Activated CD4-positive, alpha-beta memory T cell treated with anti-CD3 and anti-CD28 coated beads, Interleukin-2, amount 10 ng/mL, durations not matched to agents 7 days and 5 days (primary cell): ENCODE results near the gene ALG1L2. TPM values are rescaled to one million over a fixed set of nuclear protein-coding genes. Genes with fewer than 3 reads are reported as not detected.
A peak's percentile ranks its signal among the peaks of the same experiment; 100 is the strongest.
"Not testable (repeated sequence)": the region's sequence is repeated elsewhere in the genome, so short reads cannot be mapped to it uniquely, and the experiment has no call there.

Experiments used
- CTCF ChIA-PET: fragments of 350-600 bp; sonication (Branson Sonifier 250); formaldehyde crosslinking; loops from one replicate; lab custom pipeline; 2021; ENCODE audit warnings: antibody characterized with exemption, inconsistent platforms; lab: Charles Lee
- POLR2A ChIA-PET: fragments of 350-600 bp; sonication (Branson Sonifier 250); formaldehyde crosslinking; loops from one replicate; lab custom pipeline; 2021; ENCODE audit warnings: antibody characterized with exemption; lab: Charles Lee
- DNase-seq: peaks from one replicate; pipeline ENCODE4 v3.0.0-alpha.2; 2020
- H3K27ac Mint-ChIP-seq: one replicate; pipeline ENCODE4 v1.8.0; 2021; ENCODE audit warnings: mild to moderate bottlenecking, mixed read lengths
- H3K27me3 Mint-ChIP-seq: one replicate; pipeline ENCODE4 v1.8.0; 2021; ENCODE audit warnings: mixed read lengths
- H3K36me3 Mint-ChIP-seq: one replicate; pipeline ENCODE4 v1.8.0; 2021; ENCODE audit warnings: low read depth, mixed read lengths
- H3K4me1 Mint-ChIP-seq: one replicate; pipeline ENCODE4 v1.8.0; 2021; ENCODE audit warnings: mixed read lengths
- H3K4me3 Mint-ChIP-seq: one replicate; pipeline ENCODE4 v1.8.0; 2021; ENCODE audit warnings: mild to moderate bottlenecking, mixed read lengths
- H3K9me3 Mint-ChIP-seq: one replicate; pipeline ENCODE4 v1.8.0; 2021; ENCODE audit warnings: mixed read lengths
- total RNA-seq, 2 experiments: library from RNA; stranded (reverse); gene quantifications; one replicate each; pipeline ENCODE4 v1.2.3, GENCODE V29; 2021

The ALG1L2 gene
- total RNA-seq, 2 experiments from 2014 or later, result 0.70 TPM; not detected in 1

GRCh38 chr3:130097690-130098638 is 16.3 kb downstream of the ALG1L2 start:
- POLR2A ChIA-PET, H3K27me3 Mint-ChIP-seq, DNase-seq, H3K9me3 Mint-ChIP-seq, H3K27ac Mint-ChIP-seq, H3K4me3 Mint-ChIP-seq, H3K36me3 Mint-ChIP-seq: not testable (repeated sequence)
- CTCF ChIA-PET, result interaction anchor here (1.1 to 4.2 kb wide), 4 partner anchors 8 to 156 kb away, joined by 3 to 32 read pairs (median 10); no protein-coding TSS in a partner anchor
- H3K4me1 Mint-ChIP-seq, result peaks cover 43% of the 10 kb centered on the region

DNA sequence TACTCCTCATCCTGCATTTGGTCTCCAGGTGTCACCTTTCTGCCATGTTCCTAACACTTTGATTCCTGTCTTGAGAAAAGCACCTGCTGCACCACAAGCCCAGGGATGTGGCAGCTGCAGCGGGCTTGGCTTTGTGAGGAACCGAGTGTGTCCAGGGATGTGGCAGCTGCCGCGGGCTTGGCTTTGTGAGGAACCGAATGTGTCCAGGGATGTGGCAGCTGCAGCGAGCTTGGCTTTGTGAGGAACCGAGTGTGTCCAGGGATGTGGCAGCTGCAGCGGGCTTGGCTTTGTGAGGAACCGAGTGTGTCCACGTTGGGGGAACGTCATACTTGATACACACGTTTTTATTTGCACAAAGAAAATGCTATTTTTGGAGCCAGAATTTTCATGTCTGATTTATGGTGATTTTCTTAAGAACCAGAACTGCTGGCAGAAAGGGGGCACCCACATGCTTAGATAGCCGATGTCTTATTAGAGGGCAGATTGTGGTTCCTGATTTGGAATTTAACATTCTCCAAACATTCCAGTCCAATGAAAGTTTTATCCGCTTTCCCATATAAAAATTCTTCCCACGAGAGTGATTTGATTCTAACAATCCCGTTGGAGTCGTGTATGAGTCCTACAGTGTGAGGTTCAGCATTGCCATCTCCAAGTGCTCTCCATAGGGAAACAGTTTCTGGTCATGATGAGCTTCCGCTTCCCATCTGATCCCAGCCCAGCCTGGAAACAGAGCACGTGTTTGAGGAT is 17.2 kb downstream of the ALG1L2 start:
- H3K9me3 Mint-ChIP-seq, H3K36me3 Mint-ChIP-seq, H3K4me3 Mint-ChIP-seq, DNase-seq, H3K27ac Mint-ChIP-seq, POLR2A ChIA-PET, H3K27me3 Mint-ChIP-seq: not testable (repeated sequence)
- CTCF ChIA-PET, result interaction anchor here (1.3 to 4.2 kb wide), 3 partner anchors 7 to 157 kb away, joined by 8 to 32 read pairs (median 11); no protein-coding TSS in a partner anchor
- peaks cover 34% of the 10 kb centered on the region for H3K4me1 Mint-ChIP-seq

DNA sequence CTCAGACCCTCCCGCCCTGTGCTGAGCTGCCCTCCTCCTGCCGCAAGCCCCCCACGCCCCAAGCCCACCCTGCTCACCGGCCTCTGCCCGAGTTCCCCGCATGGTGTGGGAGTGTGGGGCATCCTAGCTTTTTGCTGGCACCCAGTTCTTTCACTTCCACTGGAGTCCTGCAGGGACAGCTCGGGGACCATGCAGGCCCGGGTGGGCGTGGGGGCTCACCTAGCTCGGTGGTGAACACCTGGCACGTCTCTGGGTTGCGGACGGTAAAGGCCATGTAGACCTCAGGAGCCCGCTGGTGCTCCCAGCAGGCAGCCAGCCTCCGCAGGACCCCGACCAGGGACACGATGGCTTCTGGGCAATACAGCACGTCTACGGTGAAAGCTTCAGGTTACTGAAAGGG is 20.9 kb downstream of the ALG1L2 start:
- DNase-seq, H3K36me3 Mint-ChIP-seq, H3K9me3 Mint-ChIP-seq, H3K27ac Mint-ChIP-seq, H3K4me3 Mint-ChIP-seq, H3K27me3 Mint-ChIP-seq, POLR2A ChIA-PET, H3K4me1 Mint-ChIP-seq: not testable (repeated sequence)
- CTCF ChIA-PET, result interaction anchor here (0.8 kb wide), 1 partner anchor 9 kb away, joined by 3 read pairs; no protein-coding TSS in a partner anchor

DNA sequence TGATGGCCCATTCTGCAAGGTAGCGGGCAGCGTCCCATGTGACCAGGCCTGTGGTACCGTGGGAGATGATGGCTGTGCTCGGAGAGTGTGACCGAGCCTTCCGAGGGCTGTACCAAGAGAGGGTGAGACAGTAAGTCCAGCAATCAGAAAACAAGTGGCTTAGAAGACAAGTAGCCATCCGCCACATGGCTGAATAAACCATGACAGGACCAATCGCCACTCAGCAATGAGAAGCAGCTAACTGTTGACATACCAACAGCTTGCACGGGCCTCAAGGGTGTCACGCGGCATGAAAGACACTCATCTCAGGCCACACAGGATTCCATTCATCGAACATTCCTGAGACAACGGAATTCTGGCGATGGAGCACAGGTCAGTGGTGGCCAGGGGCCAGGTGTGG is 22.6 kb downstream of the ALG1L2 start:
- H3K27ac Mint-ChIP-seq, H3K9me3 Mint-ChIP-seq, H3K4me1 Mint-ChIP-seq, H3K4me3 Mint-ChIP-seq, DNase-seq, H3K27me3 Mint-ChIP-seq, POLR2A ChIA-PET, H3K36me3 Mint-ChIP-seq: not testable (repeated sequence)
- CTCF ChIA-PET, result interaction anchor here (0.6 kb wide), 1 partner anchor 87 kb away, joined by 3 read pairs; no protein-coding TSS in a partner anchor

DNA sequence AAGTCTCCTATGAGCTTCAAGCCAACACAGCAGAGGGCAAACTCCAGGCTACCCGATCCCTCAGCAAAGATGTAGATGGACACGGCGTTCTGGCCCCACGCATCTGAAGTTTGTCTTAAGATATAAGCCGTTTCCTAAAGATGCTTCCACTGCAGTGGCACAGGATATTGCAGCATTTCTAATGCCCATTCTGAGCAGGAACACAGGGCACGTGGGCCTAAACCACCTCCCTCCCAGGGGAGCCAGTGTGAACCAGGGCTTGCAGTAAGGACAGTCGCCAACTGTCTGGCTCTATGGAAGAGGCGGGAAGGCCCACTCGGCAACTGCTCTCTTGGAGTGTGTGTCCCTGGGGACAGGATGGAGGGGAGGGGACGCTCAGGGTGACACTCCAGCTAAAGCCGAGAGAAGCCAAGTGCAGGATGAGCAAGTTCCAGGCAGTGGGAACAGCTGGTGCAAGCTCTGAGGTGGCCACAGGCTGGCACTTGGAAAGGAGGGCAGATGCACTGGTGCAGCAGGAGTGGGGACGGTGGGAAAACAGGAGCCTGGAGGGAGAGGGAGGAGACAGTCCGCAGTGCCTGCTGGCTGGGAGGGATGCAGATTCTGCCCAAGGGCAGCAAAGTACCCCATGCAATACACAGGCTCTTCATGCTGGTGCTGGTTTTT is 25.8 kb downstream of the ALG1L2 start:
- H3K4me1 Mint-ChIP-seq, result peaks cover 18% of the 10 kb centered on the region

DNA sequence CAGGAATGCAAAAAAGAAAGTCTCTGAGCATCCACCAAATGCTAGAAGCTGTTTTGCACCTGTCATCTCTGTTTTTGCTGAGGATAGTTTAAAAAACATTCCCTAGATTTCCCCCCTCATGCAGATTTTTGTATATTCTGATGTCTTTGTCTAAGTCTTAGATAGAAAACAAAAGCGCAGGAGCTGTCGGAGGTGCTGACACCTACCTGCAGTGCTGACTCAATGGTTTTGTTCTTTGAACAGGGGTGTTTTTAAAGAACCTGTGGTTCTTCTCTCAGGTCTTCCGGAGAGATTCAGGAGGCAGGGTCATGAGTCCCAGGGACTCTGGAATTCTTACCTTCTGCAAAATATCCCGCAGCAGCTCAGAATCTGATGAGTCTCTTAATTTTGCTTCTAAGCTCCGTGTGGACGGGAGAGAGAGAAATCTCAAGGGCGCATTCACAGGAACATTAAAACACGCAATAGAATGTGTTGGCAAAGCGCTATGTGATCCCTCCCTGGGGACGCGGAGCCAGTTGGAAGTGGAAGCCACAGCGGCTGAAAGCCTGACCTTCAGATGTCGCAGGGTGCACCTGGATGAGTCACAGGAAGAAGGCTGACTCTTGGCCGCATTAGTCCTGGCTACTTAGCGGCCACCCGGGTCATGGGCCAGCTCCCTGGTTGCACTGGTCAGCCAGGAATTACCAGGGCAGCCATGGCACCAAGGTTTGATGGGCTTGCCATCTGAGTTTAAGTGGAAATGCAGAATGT is 27.4 kb downstream of the ALG1L2 start:
- H3K36me3 Mint-ChIP-seq, H3K27ac Mint-ChIP-seq, H3K27me3 Mint-ChIP-seq, H3K9me3 Mint-ChIP-seq, H3K4me3 Mint-ChIP-seq, CTCF ChIA-PET, DNase-seq, POLR2A ChIA-PET: not testable (repeated sequence)
- peaks cover 22% of the 10 kb centered on the region for H3K4me1 Mint-ChIP-seq

More for the DNA sequence above, 25.8 kb downstream of the ALG1L2 start:
- POLR2A ChIA-PET, H3K27ac Mint-ChIP-seq, H3K4me3 Mint-ChIP-seq, DNase-seq, H3K36me3 Mint-ChIP-seq, H3K9me3 Mint-ChIP-seq, H3K27me3 Mint-ChIP-seq: not testable (repeated sequence)
- CTCF ChIA-PET, result interaction anchor here (2.4 kb wide), 1 partner anchor 10 kb away, joined by 11 read pairs; no protein-coding TSS in a partner anchor

GRCh38 chr3:130110386-130111169 is 28.9 kb downstream of the ALG1L2 start:
- Mint-ChIP-seq H3K27ac (peak overlapping the region; percentile 55), H3K4me3 (peak overlapping the region; percentile 94), H3K4me1 (peaks cover 22% of the 10 kb centered on the region)
- DNase-seq, POLR2A ChIA-PET, H3K36me3 Mint-ChIP-seq, CTCF ChIA-PET, H3K9me3 Mint-ChIP-seq, H3K27me3 Mint-ChIP-seq: not testable (repeated sequence)

GRCh38 chr3:130111185-130111864 is 29.7 kb downstream of the ALG1L2 start:
- Mint-ChIP-seq H3K27ac (peak overlapping the region; percentile 98), H3K4me1 (peaks cover 21% of the 10 kb centered on the region), H3K9me3 (no peaks in the 10 kb centered on the region), H3K27me3 (peaks cover 8% of the 10 kb centered on the region), H3K4me3 (peak overlapping the region; percentile 94), H3K36me3 (no peaks in the 10 kb centered on the region)
- POLR2A ChIA-PET, result no interaction called here
- CTCF ChIA-PET, result interaction anchor here (1.0 to 1.4 kb wide), 3 partner anchors 8 to 170 kb away, joined by 3 to 8 read pairs (median 5); no protein-coding TSS in a partner anchor
- peak; percentile 99 for DNase-seq

- CTCF ChIA-PET, result interaction anchor here (1.0 to 1.4 kb wide), 3 partner anchors 9 to 170 kb away, joined by 3 to 8 read pairs (median 5); no protein-coding TSS in a partner anchor
- POLR2A ChIA-PET, H3K36me3 Mint-ChIP-seq, H3K27me3 Mint-ChIP-seq, H3K9me3 Mint-ChIP-seq: not testable (repeated sequence)
- peaks cover 21% of the 10 kb centered on the region for H3K4me1 Mint-ChIP-seq
- peak overlapping the region; percentile 98 for H3K27ac Mint-ChIP-seq
- H3K4me3 Mint-ChIP-seq, result peak overlapping the region; percentile 94
- peak; percentile 99 for DNase-seq
These were observed 30.5 kb downstream of the ALG1L2 start for GRCh38 chr3:130111865-130112747.

- H3K36me3 Mint-ChIP-seq, H3K27me3 Mint-ChIP-seq, H3K9me3 Mint-ChIP-seq, POLR2A ChIA-PET, H3K27ac Mint-ChIP-seq, DNase-seq: not testable (repeated sequence)
- peak overlapping the region; percentile 94 for H3K4me3 Mint-ChIP-seq
- peaks cover 21% of the 10 kb centered on the region for H3K4me1 Mint-ChIP-seq
- CTCF ChIA-PET, result interaction anchor here (1.4 kb wide), 1 partner anchor 15 kb away, joined by 8 read pairs; no protein-coding TSS in a partner anchor
These were observed 31.1 kb downstream of the ALG1L2 start for GRCh38 chr3:130112748-130113073.
